HG03442 (cell line): Measurements from ENCODE around the gene NAP1L5.

Experiments used
- ATAC-seq: cut with Tn5 transposase; IDR thresholded peaks from one replicate; pipeline ENCODE4 v1.9.1; 2021; ENCODE audit warnings: mild to moderate bottlenecking, moderate library complexity; ENCODE audit not compliant: unreplicated experiment

The NAP1L5 gene, protein sequence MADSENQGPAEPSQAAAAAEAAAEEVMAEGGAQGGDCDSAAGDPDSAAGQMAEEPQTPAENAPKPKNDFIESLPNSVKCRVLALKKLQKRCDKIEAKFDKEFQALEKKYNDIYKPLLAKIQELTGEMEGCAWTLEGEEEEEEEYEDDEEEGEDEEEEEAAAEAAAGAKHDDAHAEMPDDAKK

DNA sequence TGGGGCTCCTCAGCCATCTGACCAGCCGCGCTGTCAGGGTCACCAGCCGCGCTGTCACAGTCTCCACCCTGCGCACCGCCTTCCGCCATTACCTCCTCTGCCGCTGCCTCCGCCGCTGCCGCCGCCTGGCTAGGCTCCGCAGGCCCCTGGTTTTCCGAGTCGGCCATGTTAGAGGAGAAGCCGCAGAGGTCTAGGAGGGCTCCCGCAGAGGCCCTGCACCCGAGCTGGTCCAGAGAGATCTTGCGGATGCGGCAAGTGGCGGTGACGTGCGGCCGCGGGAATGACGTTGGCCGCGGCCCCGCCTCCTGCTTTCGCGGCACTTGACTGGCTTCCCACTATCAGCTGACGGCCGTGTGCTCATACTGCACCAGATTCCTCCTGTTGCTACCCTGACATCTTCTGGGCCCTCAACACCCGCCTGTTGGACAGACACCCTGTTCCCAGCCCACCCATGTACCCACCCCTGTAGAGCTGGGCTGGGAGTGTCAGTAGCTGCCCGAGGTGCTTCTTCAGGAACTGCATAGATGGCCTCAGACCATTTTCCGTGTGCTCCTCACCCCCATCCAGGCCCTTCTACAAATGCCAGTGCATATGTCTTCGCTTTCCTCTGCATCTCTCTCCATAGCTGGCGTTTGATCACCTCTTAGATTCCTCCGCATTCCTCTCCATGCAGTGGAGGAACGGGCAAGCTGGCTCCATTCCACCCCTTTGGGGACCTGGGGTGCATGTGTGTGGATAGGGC is at the start of gene NAP1L5:
Gene NAP1L5 (minus strand): TSS at position 242 of the 742 bp plus-strand sequence. CDS start 75 bp downstream, at position 167.
- peak; percentile 97 for ATAC-seq

DNA sequence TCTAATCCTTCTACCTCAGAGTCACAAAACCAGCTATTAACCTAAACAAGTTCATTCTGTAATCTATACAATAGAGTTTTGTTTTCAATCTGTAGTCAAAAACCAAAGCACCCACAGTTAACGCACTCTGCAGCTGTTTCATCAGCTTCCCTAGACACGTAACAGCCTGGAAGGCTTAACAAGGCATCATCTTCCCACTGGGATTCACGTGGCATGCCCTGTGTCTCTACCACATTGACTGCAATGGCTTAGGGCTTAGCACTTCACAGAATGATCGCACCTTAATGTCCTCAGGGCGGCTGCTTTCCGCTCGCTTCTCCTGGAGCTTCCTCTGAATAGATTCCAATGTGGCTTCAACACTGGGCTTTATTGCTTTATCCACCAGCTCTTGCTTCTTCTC is 49.7 kb upstream of the NAP1L5 start:
- no peak for ATAC-seq

DNA sequence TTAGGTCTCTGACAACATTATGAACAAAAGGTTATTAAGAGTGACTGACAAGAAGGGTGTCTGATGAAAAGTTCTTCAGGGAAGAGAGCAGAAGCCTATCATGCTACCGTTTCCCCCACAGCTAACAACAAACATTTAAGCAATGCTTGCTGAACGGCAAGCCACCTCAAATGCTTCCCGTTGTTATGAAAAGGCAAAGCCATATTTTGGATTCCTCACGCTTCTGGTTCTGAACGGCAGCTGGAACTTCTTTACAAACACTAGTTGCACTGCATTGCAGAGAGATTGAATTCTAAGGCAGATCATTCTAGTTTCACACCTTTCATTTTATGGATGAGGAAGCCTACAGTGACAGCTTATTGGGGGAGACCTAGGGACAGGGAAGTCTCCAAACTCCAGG is 48.6 kb upstream of the NAP1L5 start:
- ATAC-seq: no peak

DNA sequence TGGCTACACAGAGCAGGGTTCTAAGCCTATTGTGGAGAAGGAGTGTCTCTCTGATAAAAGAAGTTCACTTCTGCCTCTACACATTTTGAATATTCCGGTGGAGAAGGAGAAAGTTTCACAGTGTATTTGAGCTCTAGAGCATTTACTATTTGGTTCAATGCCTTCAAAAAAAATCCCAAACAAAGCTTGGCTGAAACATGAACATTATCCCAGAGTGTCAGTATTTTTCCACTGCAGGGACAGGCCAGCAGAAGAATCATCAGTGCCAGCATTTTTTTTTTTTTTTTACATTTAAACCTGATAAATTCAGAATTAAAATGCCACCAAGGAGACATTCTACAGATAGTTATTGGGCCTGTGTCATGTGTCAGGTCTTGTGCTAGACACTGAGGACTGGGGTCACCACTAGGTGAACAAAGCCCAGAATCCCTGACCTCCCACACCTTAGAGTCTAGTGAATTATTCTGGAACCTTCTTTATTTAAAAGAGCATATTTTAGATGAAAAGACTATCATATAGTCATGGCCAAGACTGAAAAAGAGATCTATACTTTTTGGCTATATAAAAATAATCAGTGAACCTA is 48.0 kb upstream of the NAP1L5 start:
- ATAC-seq: no peak

DNA sequence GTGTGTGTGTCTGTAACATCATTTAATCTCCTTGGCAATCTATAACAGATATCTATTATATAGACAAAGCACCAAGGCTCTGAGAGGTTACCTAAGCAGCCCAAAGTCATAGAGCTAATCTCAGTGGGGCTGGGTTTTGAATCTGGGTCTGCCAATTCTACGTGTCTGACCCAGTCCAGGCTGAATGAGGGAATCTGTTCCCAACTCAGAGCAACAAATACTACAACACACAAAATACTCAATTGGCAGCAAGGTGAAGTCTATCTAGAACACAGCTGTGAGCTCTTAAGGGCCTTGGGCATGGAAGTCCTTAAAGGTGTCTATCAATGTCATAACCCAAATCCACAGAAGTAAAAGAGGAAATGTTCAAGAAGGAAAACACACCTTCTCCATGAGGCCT is 47.5 kb upstream of the NAP1L5 start:
- no peak for ATAC-seq

DNA sequence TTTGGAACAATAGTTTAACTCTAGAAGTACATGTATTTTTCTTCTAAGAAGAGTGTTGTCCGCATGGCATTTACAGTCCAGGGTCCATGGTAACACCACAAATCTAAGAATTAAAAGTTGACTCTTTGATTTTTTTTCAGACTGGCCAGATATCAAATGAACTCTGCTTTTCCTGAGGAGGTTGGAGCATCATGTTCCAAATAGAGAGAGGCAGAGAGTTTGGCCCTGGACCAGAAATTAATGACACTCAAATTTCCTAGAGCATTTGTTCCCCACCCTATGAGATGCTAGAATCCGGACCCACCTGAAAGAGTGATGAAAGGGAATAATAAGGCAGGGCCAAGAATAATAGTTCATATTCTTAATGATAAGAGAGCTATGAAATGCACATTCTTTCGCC is 47.0 kb upstream of the NAP1L5 start:
- ATAC-seq: no peak

DNA sequence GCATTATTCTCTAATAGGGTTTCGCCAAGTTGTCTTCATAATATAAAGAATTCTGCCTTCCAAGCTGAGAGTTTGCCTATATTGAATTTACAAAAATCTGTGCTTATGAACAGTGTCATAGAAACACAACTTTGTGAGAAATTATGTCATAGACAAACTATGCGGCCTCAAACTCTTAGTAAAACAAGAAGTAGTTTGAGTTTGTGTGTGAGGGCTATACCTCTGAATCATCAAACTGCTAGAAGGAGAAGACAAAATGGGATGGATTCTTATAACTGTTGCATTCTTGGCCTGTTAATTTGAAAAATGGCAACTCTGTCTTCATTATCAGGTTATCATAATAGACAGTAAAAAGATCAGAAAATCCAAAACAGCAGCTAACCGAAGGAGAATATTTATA is 46.1 kb upstream of the NAP1L5 start:
- ATAC-seq: no peak

DNA sequence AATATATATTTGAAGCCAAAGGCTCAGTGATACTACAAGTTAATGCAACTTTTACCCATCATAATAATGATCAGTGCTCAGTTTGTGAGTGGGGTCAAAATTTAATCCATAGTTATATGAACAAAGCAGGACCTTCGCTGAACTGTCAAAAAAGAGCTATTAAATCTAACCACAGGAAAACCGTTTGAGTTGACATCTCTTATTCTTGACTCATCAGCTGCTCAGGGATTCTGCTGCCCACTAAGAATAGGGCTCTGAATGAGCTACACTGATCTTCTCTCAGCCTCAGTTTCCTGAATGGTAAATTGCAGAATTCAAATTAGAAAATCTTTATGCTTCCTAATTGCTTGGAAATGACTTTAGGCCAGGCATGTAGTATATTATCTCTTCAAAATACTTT is 44.9 kb upstream of the NAP1L5 start:
- ATAC-seq: no peak

DNA sequence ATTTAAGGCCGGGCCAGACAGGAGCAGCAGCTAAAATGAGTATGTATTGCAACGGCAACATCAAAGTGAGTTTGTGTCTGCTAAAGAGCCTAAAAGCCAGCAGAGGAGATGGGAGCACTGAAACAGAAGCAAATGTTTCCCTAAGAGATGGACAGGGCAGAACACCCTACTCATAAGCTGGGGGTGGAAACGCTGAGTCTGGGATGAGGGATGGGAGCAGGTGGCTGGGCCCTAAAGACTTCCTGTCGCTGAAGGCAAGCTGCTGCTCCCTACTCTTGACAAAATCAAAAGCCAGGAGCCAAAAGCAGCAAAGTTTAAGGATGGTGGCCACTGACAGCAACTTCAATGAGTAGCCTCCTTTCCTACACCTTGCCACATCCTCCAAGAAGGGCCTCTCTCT is 40.6 kb upstream of the NAP1L5 start:
- no peak for ATAC-seq

DNA sequence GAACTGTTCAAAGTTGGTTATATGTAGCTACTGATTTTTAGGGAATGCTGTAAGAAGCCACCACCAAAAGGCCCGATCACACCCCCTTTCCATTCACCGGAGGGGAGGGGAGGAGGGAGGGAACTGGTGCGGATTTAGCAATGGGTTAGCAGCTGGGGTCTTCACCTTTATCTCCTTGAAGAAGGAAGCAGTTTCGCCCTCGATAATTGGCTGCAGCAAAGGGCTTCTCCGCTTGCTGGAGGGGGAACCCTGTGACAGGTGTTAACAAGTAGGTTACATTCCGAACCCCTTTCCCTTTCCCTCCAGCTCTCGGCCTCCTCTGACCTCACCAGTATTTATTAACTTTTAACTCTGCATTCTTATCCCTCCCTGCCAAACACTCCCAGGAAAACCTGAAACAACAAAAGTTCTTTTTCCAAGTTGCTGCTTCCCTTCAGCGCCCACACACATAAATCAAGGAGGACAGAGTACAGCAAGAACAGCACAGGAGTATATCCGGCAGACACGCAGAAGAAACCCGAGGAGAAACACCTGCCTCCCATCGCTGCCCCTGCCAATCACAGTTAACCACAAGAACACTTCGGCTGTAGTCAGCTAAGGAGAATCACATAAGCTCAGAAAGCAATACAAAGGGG is 39.8 kb upstream of the NAP1L5 start:
- peak; percentile 83 for ATAC-seq

DNA sequence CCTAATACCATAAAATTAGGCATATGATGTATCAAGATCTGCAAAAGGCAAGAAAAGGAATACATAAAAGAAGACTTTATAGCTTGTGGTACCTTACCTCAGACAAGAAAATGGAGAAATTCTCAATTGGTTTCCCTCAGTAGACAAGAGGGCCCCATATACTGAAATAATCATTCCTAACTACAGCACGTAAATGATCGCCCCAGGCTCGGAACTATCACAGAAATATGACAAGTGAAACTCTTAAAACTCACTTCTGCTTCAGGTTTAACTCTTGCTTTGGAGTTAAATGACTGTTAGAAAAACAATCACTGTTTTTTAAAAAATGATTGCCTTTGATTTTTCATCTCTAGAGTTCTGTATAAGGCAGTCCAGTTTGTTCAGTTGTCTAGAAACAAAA is 38.6 kb upstream of the NAP1L5 start:
- peak; percentile 37 for ATAC-seq

DNA sequence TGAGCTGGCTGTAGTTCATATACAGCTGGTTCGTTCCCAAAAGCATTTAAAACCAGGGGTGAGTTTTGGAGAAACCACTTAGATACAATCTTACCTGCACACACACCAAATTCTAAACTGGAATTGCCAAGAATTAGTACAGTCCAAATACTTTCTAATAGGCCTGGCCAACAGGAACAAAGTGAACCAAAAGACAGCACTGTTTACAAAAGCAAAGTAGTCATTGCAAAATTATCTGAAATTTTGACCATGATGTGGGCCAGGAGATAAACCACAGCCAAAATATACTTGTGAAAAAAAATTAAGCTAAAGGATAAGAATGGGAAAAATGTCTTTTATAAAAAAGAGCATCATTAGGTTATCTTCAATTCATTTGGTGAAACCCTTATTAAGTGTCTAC is 37.9 kb upstream of the NAP1L5 start:
- no peak for ATAC-seq

DNA sequence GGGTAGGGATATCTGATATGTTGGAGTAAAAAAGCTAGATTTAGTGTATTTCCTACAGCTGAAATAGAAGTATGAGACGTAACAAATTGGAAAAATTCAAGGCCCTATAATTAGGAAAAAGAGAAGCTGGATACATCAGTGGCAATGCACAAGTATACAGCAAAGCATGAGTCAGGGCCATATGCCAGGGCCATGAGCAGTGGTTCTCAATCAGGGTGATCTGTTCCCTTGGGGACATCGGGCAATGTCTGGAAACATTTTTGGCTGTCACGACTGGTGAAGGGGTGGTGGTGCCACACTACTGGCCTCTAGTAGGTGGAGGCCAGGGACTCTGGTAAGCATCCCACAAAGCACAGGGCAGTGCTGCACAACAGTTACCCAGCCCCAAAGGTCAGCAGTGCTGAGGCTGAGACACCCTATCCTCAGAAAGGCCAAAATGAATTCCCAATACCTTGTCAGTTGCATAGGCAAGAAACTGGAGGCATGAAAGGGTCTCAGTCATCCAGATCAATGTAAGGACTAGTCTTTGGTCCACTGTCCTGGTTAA is 36.8 kb upstream of the NAP1L5 start:
- ATAC-seq: no peak

DNA sequence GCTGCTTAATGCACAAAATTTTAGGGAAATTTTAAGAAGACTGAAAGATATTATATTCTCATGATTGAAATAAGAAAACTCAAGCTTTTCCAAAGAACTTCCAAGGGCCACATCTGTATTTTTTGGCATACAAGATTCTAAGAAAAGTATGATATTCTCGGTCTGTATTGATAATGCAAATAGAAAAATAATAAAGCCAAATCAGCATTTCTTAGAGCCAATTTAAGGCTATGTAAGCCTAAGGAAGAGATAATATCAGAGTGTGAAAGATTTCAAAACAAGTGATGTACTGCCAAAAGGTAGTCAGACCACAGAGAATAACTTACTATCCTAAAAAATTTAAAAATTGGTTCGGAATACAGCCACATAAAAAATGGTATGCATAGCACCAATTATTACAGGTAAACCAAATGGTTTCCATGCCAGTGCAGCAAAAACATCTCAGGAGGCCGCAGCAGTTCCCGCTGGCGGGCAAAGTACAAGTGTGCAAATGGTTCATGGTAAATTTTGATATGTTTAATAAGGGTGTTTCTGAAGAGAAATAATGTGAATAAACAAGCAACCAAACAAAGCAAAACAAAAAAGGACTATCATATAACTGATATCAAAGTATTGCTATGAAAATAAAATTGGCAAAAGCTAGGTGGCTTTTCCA is 35.2 kb upstream of the NAP1L5 start:
- no peak for ATAC-seq

DNA sequence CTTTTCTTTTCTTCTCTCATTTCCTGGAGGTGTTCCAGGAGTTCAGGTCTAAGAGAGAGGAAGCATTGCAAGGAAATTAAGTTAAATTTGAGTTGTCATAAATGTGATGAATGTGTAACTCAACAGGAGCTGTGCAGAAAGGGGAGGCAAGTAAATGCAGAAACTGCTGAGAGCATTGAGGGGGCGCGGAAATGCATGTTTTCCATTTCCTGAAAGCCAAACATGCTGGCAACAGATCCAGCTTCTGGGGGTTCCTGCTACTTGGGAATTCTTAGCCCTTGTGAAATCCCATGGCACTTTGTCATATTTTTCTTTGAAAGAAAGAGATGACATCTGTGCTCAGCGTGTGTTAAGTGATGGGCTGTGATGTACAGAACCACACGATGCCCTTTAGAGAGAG is 33.8 kb upstream of the NAP1L5 start:
- no peak for ATAC-seq

DNA sequence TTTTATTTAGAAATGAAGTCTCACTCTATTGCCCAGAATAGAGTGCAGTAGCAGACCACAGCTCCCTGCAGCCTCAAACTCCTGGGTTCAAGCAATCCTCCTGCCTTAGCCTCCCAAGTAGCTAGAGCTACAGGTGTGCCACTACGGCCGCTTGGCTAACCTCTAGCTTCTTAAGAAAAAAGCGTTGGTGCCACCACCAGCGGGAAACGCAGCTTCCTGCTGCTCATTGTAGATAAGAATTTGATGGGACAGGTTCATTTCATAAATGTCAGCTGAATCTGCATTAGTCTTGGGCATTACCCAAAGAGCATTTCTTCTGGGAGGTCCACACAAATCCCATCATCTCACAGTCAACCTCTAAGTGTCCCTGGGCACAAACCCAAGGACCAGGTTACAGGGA is 33.2 kb upstream of the NAP1L5 start:
- ATAC-seq: no peak

DNA sequence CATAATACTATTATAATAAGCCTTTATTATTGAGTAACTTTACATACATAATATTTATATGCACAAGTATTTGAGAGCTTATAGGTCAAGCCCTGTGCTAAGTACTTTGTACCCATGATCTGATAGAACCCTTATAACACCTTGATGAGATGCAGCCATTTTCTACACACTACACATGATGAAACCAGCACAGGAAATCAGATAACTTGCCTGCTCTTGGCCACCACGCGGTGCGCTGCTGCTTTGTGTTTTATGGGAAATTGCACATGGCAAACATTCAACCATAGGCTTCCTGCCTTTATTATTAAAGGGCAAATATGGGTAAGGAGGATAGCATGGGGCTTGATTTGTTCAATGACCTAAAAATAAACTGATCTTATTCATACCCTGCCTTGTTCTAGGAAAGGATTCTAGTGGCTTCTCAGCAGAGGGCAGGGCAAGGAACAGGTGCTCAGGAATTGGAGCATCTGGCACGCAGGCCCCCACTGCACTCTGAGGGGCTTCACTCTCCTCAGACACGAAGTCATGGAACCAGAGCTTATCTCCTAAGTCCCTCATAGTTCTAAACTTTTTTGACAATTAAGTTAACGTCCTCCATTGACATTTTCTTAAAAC is 31.6 kb upstream of the NAP1L5 start:
- ATAC-seq: no peak

DNA sequence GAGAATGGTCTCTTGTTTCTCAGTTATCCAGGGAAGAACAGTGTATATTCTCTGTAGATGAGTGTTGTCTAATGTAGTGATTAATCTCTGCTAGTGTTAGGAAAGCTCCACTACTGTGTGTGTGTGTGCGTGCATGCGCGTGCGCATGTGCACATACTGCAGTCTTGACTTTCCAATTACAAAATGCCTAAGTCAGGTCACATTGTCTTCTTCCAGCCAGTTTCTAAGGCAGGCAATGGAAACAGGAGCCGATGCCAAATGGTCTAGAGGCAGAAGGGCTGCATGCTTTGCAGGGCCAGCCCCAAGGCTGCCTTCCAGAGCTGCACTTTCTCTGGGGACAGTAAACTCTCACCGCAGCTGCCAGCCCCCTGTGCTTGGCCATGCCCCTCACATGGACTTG is 30.5 kb upstream of the NAP1L5 start:
- ATAC-seq: no peak

DNA sequence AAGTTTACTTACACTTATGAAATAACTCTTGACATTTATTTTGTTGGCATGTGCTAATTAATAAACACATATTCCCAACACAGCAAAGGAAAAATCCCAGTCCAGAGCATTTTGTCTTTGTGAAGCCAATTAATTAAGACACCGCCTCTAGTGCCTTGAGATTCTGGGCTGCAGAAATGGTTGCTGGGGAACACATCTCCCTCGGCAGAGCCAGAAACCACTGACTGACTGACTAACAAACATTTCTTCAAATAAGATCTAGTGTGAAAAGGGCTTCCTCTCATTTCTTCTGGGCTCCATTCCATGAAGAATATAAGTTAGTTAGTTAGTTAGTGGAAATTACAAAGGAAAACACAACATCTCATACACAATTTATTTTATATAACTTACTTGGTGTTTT is 28.4 kb upstream of the NAP1L5 start:
- no peak for ATAC-seq

DNA sequence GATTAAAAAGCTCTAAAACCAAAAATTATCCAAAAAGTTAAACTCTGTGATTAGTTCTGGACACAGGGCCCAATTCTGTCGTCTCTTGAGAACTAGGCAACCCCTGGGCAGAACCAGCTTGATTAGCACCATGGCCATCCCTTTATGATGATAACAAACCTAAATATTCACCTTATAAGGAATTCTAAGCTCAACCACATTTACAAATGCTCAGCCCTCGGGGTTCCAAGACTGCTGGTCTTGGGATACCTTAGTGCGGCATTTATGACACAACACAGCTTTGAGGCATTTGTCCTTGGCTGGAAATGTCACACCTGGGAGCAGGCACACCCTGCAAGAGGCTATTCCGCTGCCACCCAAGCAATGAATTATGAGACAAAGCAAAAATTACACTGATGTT is 27.5 kb upstream of the NAP1L5 start:
- ATAC-seq: no peak

DNA sequence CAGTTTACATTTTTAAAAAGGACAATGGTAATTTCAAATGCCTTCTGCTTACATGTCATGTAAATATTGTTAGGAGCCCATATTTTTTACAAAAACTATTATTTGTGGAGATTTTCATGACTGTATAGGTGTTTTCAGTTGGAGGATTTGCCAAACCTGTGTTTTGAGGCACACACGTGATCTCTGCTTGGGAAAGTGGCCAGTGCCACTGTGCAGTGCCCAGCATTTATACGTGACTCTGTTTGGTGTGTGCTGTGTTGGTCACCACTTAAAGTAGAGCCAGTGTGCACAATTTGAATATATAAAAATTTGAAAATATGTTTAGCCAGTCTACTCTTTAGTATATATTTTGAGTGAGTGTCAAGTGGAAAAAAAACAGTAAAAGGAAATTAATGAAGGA is 26.8 kb upstream of the NAP1L5 start:
- no peak for ATAC-seq
